Measurements from ENCODE around the gene CLCN5. TPM values are rescaled to one million over a fixed set of nuclear protein-coding genes. Genes with fewer than 3 reads are reported as not detected.

CLCN5 gene
- total RNA-seq, 2 donors from 2014 or later, result 6.3 to 9.6 TPM

GRCh38 chrX:49915361-49916222, 6.8 kb upstream of the CLCN5 start:
- DNase-seq (ENCODE audit: low spot score) (no peak), ATAC-seq (ENCODE audit: insufficient number of reproducible peaks, low FRiP score, low read depth) (no peak)

GRCh38 chrX:49919617-49920016, 2.8 kb upstream of the CLCN5 start:
- Histone ChIP-seq H3K9me3 (no peaks in the 10 kb centered on the region), H3K36me3 (no peaks in the 10 kb centered on the region), H3K4me3 (peak overlapping the region; percentile 35), H3K27ac (peak overlapping the region; percentile 47 to 49), H3K27me3 (replicated peaks; ENCODE audit: insufficient read depth) (no peaks in the 10 kb centered on the region), H3K4me1 (ENCODE audit: control insufficient read depth in 1 of 2, low read depth in 2 of 2) (peaks cover 0 to 11% of the 10 kb centered on the region in 2 donors)
- ATAC-seq (ENCODE audit: insufficient number of reproducible peaks, low FRiP score, low read depth), result no peak
- peak; percentile 75 for TF ChIP-seq CTCF (IDR thresholded peaks at IDR 0.05)
- DNase-seq (ENCODE audit: low spot score), result no peak

More at GRCh38 chrX:49915361-49916222, 6.8 kb upstream of the CLCN5 start:
- no peaks in the 10 kb centered on the region for H3K27me3 ChIP-seq (replicated peaks; ENCODE audit: insufficient read depth)
- peaks cover 0 to 7% of the 10 kb centered on the region in 2 donors for H3K4me1 ChIP-seq (ENCODE audit: control insufficient read depth in 1 of 2, low read depth in 2 of 2)
- no peak overlapping the region for H3K27ac ChIP-seq
- peak; percentile 69 for TF ChIP-seq CTCF (IDR thresholded peaks at IDR 0.05)
- H3K4me3 ChIP-seq, result no peak overlapping the region
- no peaks in the 10 kb centered on the region for H3K9me3 ChIP-seq
- H3K36me3 ChIP-seq, result no peaks in the 10 kb centered on the region

- no peak for ATAC-seq (ENCODE audit: insufficient number of reproducible peaks, low FRiP score, low read depth)
- H3K4me1 ChIP-seq (ENCODE audit: control insufficient read depth in 1 of 2, low read depth in 2 of 2), result peaks cover 0 to 11% of the 10 kb centered on the region in 2 donors
- no peaks in the 10 kb centered on the region for H3K9me3 ChIP-seq
- no peak for TF ChIP-seq CTCF (IDR thresholded peaks at IDR 0.05)
- DNase-seq (ENCODE audit: low spot score), result no peak
- H3K36me3 ChIP-seq, result no peaks in the 10 kb centered on the region
- no peak overlapping the region for H3K27ac ChIP-seq
- no peak overlapping the region for H3K4me3 ChIP-seq
- H3K27me3 ChIP-seq (replicated peaks; ENCODE audit: insufficient read depth), result no peaks in the 10 kb centered on the region
These were observed 1.3 kb upstream of the CLCN5 start for GRCh38 chrX:49921109-49921508.

- Histone ChIP-seq H3K27ac (no peak overlapping the region), H3K9me3 (no peaks in the 10 kb centered on the region), H3K27me3 (replicated peaks; ENCODE audit: insufficient read depth) (no peaks in the 10 kb centered on the region), H3K4me1 (ENCODE audit: control insufficient read depth in 1 of 2, low read depth in 2 of 2) (peaks cover 0 to 6% of the 10 kb centered on the region in 2 donors), H3K4me3 (no peak overlapping the region), H3K36me3 (no peaks in the 10 kb centered on the region)
- ATAC-seq (ENCODE audit: insufficient number of reproducible peaks, low FRiP score, low read depth) (no peak), DNase-seq (ENCODE audit: low spot score) (no peak)
- TF ChIP-seq CTCF (IDR thresholded peaks at IDR 0.05), result no peak
These were observed 2.8 kb downstream of the CLCN5 start for GRCh38 chrX:49925176-49925575.

GRCh38 chrX:49930039-49930438, 7.6 kb downstream of the CLCN5 start:
- no peaks in the 10 kb centered on the region for H3K27me3 ChIP-seq (replicated peaks; ENCODE audit: insufficient read depth)
- H3K4me1 ChIP-seq (ENCODE audit: control insufficient read depth in 1 of 2, low read depth in 2 of 2), result no peaks in the 10 kb centered on the region
- DNase-seq (ENCODE audit: low spot score) (no peak), ATAC-seq (ENCODE audit: insufficient number of reproducible peaks, low FRiP score, low read depth) (no peak)
- H3K4me3 ChIP-seq, result no peak overlapping the region
- no peaks in the 10 kb centered on the region for H3K36me3 ChIP-seq
- H3K27ac ChIP-seq, result no peak overlapping the region
- TF ChIP-seq CTCF (IDR thresholded peaks at IDR 0.05), result no peak
- H3K9me3 ChIP-seq, result no peaks in the 10 kb centered on the region

Data from thoracic aorta (tissue), 2 donors.